GM18526 (cell line): Measurements from ENCODE around the gene TACC2.

Experiments used
- POLR2A ChIP-seq: IDR thresholded peaks from 3 replicates; pipeline ENCODE4 v1.6.1; 2011; ENCODE audit not compliant: insufficient read length; ENCODE audit errors: extremely low read depth

The TACC2 gene

GRCh38 chr10:122298598-122299301 lies 309.8 kb downstream of the TACC2 start:
- TF ChIP-seq POLR2A = no peak

GRCh38 chr10:122299423-122300075 lies 310.6 kb downstream of the TACC2 start:
- no peak for TF ChIP-seq POLR2A

- no peak for TF ChIP-seq POLR2A
Measured at GRCh38 chr10:122301055-122301810, 312.3 kb downstream of the TACC2 start.

GRCh38 chr10:122301811-122302115 lies 312.8 kb downstream of the TACC2 start:
- no peak for TF ChIP-seq POLR2A

- no peak for TF ChIP-seq POLR2A
Measured at GRCh38 chr10:122302315-122302714, 313.4 kb downstream of the TACC2 start.

- TF ChIP-seq POLR2A = no peak
Measured at GRCh38 chr10:122303271-122304053, 314.5 kb downstream of the TACC2 start.
